SK-N-MC (cell line): ENCODE measurements around the gene TBX1.
A peak's percentile ranks its signal among the peaks of the same experiment; 100 is the strongest.

Experiments used
- DNase-seq: peaks from one replicate; pipeline ENCODE4 v3.0.0-alpha.2; 2011; ENCODE audit warnings: low read depth, low spot score
- H3K27ac ChIP-seq: fragments of 200-600 bp; sonication (generic); 2 replicates; pipeline ENCODE4 v1.5.1; 2016; ENCODE audit warnings: mixed run types
- H3K36me3 ChIP-seq: fragments of 200-600 bp; sonication (generic); 2 replicates; pipeline ENCODE4 v1.6.1; 2017; ENCODE audit warnings: antibody characterized with exemption, low read length, mixed read lengths; ENCODE audit not compliant: insufficient read depth
- H3K4me3 ChIP-seq: fragments of 200-600 bp; sonication (generic); 2 replicates; pipeline ENCODE4 v1.5.1; 2016
- H3K9ac ChIP-seq: fragments of 200-600 bp; sonication (generic); 2 replicates; pipeline ENCODE4 v1.8.0; 2017; ENCODE audit warnings: mixed run types, mixed read lengths; ENCODE audit not compliant: insufficient read length
- H3K9me3 ChIP-seq: fragments of 200-600 bp; sonication (generic); 2 replicates; pipeline ENCODE4 v1.6.1; 2017; ENCODE audit warnings: low read depth, mild to moderate bottlenecking, antibody characterized with exemption, low read length, moderate library complexity, mixed read lengths
- EZH2 ChIP-seq: fragments of 200-600 bp; sonication (generic); IDR thresholded peaks from one replicate; pipeline ENCODE4 v1.6.1; 2017; ENCODE audit warnings: antibody characterized with exemption
- FOXP2 ChIP-seq: optimal IDR thresholded peaks from 2 replicates; pipeline ENCODE3; 2011; ENCODE audit warnings: mild to moderate bottlenecking, moderate library complexity; ENCODE audit not compliant: insufficient read depth; ENCODE audit errors: extremely low read length, control extremely low read depth
- POLR2AphosphoS5 ChIP-seq: IDR thresholded peaks from 2 replicates; pipeline ENCODE4 v1.6.1; 2012; ENCODE audit warnings: mild to moderate bottlenecking, low read depth, low read length, borderline replicate concordance

TBX1 gene

GRCh38 chr22:19717181-19717580 is 43.4 kb upstream of the TBX1 start:
- Histone ChIP-seq H3K9me3 (no peaks in the 10 kb centered on the region), H3K9ac (no peak overlapping the region), H3K27ac (no peak overlapping the region), H3K4me3 (peak overlapping the region; percentile 91), H3K36me3 (peaks cover 27% of the 10 kb centered on the region)
- TF ChIP-seq POLR2AphosphoS5: no peak
- TF ChIP-seq FOXP2: no peak
- no peak for TF ChIP-seq EZH2
- DNase-seq: no peak

- Histone ChIP-seq H3K36me3 (peaks cover 33% of the 10 kb centered on the region), H3K9me3 (no peaks in the 10 kb centered on the region), H3K9ac (peak overlapping the region; percentile 87), H3K4me3 (peak overlapping the region; percentile 91), H3K27ac (peak overlapping the region; percentile 87)
- no peak for TF ChIP-seq EZH2
- TF ChIP-seq FOXP2: peak; percentile 56
- peak; percentile 30; the same call in 1 of the 2 replicates for TF ChIP-seq POLR2AphosphoS5
- DNase-seq: no peak
Measured at GRCh38 chr22:19717691-19718455, 42.7 kb upstream of the TBX1 start.

GRCh38 chr22:19718456-19719049 is 42.0 kb upstream of the TBX1 start:
- no peak for DNase-seq
- peak overlapping the region; percentile 87 for H3K9ac ChIP-seq
- peaks cover 33% of the 10 kb centered on the region for H3K36me3 ChIP-seq
- TF ChIP-seq POLR2AphosphoS5: no peak; the same call in 1 of the 2 replicates
- TF ChIP-seq FOXP2: no peak
- TF ChIP-seq EZH2: no peak
- no peaks in the 10 kb centered on the region for H3K9me3 ChIP-seq
- peak overlapping the region; percentile 87 for H3K27ac ChIP-seq
- H3K4me3 ChIP-seq: peak overlapping the region; percentile 91

- H3K9ac ChIP-seq: peak overlapping the region; percentile 87
- H3K27ac ChIP-seq: peak overlapping the region; percentile 87
- DNase-seq: no peak
- peak; percentile 38; the same call in 1 of the 2 replicates for TF ChIP-seq POLR2AphosphoS5
- no peak for TF ChIP-seq FOXP2
- TF ChIP-seq EZH2: no peak
- H3K36me3 ChIP-seq: peaks cover 33% of the 10 kb centered on the region
- no peaks in the 10 kb centered on the region for H3K9me3 ChIP-seq
- peak overlapping the region; percentile 91 for H3K4me3 ChIP-seq
Measured at GRCh38 chr22:19719050-19719482, 41.5 kb upstream of the TBX1 start.

- no peak for TF ChIP-seq EZH2
- Histone ChIP-seq H3K27ac (peak overlapping the region; percentile 3), H3K9me3 (no peaks in the 10 kb centered on the region), H3K4me3 (peak overlapping the region; percentile 91), H3K9ac (no peak overlapping the region), H3K36me3 (peaks cover 33% of the 10 kb centered on the region)
- no peak for DNase-seq
Measured at GRCh38 chr22:19719488-19720021, 41.0 kb upstream of the TBX1 start.

- Histone ChIP-seq H3K36me3 (peaks cover 33% of the 10 kb centered on the region), H3K9me3 (no peaks in the 10 kb centered on the region), H3K9ac (no peak overlapping the region), H3K27ac (peak overlapping the region; percentile 3), H3K4me3 (no peak overlapping the region)
- TF ChIP-seq POLR2AphosphoS5 (no peak), FOXP2 (no peak), EZH2 (no peak)
- DNase-seq: no peak
Measured at GRCh38 chr22:19720150-19720827, 40.3 kb upstream of the TBX1 start.

- DNase-seq: no peak
- peaks cover 33% of the 10 kb centered on the region for H3K36me3 ChIP-seq
- TF ChIP-seq POLR2AphosphoS5: no peak
- no peak for TF ChIP-seq FOXP2
- TF ChIP-seq EZH2: no peak
Measured at GRCh38 chr22:19720999-19721329, 39.6 kb upstream of the TBX1 start.

GRCh38 chr22:19721330-19722177 is 39.0 kb upstream of the TBX1 start:
- H3K4me3 ChIP-seq: no peak overlapping the region
- no peak overlapping the region for H3K27ac ChIP-seq
- peaks cover 33% of the 10 kb centered on the region for H3K36me3 ChIP-seq
- DNase-seq: no peak
- no peak overlapping the region for H3K9ac ChIP-seq
- TF ChIP-seq FOXP2 (no peak), EZH2 (no peak), POLR2AphosphoS5 (no peak)
- no peaks in the 10 kb centered on the region for H3K9me3 ChIP-seq

More at GRCh38 chr22:19720999-19721329, 39.6 kb upstream of the TBX1 start:
- Histone ChIP-seq H3K27ac (no peak overlapping the region), H3K9me3 (no peaks in the 10 kb centered on the region), H3K9ac (no peak overlapping the region), H3K4me3 (no peak overlapping the region)
